Vagina (tissue), 2 donors: ENCODE results near the gene KRT26. TPM values are rescaled to one million over a fixed set of nuclear protein-coding genes. Genes with fewer than 3 reads are reported as not detected.

Experiments
- DNase-seq, 2 donors: peaks; one replicate each; pipeline ENCODE4 v3.0.0-alpha.2; 2017; ENCODE audit errors: extremely low spot score in 2 of 2
- H3K27ac ChIP-seq: fragments of 200-600 bp; sonication (generic); one replicate; pipeline ENCODE4 v1.5.1; 2019
- H3K27me3 ChIP-seq: fragments of 200-600 bp; sonication (generic); one replicate; pipeline ENCODE4 v1.5.1; 2019
- H3K36me3 ChIP-seq, 2 donors: fragments of 200-600 bp; sonication (generic); one replicate each; pipeline ENCODE4 v1.5.1; 2017 to 2019
- H3K4me1 ChIP-seq: fragments of 200-600 bp; sonication (generic); one replicate; pipeline ENCODE4 v1.5.1; 2019
- H3K4me3 ChIP-seq, 2 donors: fragments of 200-600 bp; sonication (generic); 1 replicate in 1 of 2; 2 replicates in 1 of 2; pipeline ENCODE4 v1.5.1; 2016 to 2019
- H3K9me3 ChIP-seq: fragments of 200-600 bp; sonication (generic); one replicate; pipeline ENCODE4 v1.5.1; 2019
- CTCF ChIP-seq, 3 experiments: fragments of 450-650 bp in 2 of 3; fragments of 200-600 bp in 1 of 3; sonication (generic) in 1 of 3; IDR thresholded peaks; one replicate each; pipeline ENCODE4 v1.5.1; 2017 to 2019; ENCODE audit warnings: antibody characterized with exemption in 3 of 3, mild to moderate bottlenecking in 2 of 3, moderate library complexity in 2 of 3
- POLR2A ChIP-seq, 2 donors: fragments of 450-650 bp; IDR thresholded peaks; one replicate each; pipeline ENCODE4 v1.6.1; 2017; ENCODE audit warnings: antibody characterized with exemption in 2 of 2, mild to moderate bottlenecking in 2 of 2, moderate library complexity in 2 of 2
- POLR2AphosphoS5 ChIP-seq, 2 donors: sonication (generic); formaldehyde crosslinking; IDR thresholded peaks; one replicate each; pipeline ENCODE4 v1.9.0; 2017; ENCODE audit warnings: antibody characterized with exemption in 2 of 2, mild to moderate bottlenecking in 2 of 2, low read depth in 1 of 2; ENCODE audit not compliant: insufficient read depth in 1 of 2
- intact Hi-C: fragments of 100-400 bp; cut with DNase I; formaldehyde crosslinking; loops from one replicate; pipeline ENCODE4 v1.15.1; 2023
- total RNA-seq: library from RNA; depleted of rRNA; stranded (reverse); fragments of >200 nt; gene quantifications from one replicate; pipeline ENCODE4 v1.2.3, GENCODE V29; 2016

KRT26 gene
- total RNA-seq, 1 donor from 2014 or later = not detected

GRCh38 chr17:40795019-40795667 is 23.1 kb upstream of the KRT26 start:
- TF ChIP-seq POLR2AphosphoS5 (IDR thresholded peaks at IDR 0.05; ENCODE audit: insufficient read depth in 1 of 2, low read depth in 1 of 2) (no peak), CTCF (IDR thresholded peaks at IDR 0.05) (no peak), POLR2A (IDR thresholded peaks at IDR 0.05) (no peak)
- no peak overlapping the region for H3K4me3 ChIP-seq
- no peak for DNase-seq
- H3K9me3 ChIP-seq = no peaks in the 10 kb centered on the region
- no peaks in the 10 kb centered on the region for H3K4me1 ChIP-seq
- no peak overlapping the region for H3K27ac ChIP-seq
- no peaks in the 10 kb centered on the region for H3K27me3 ChIP-seq
- no peaks in the 10 kb centered on the region for H3K36me3 ChIP-seq
- intact Hi-C loops = loop anchor here (10.0 kb wide), 1 partner anchor 180 kb away; no protein-coding TSS in a partner anchor

GRCh38 chr17:40794466-40794865 is 22.5 kb upstream of the KRT26 start:
- Histone ChIP-seq H3K27me3 (no peaks in the 10 kb centered on the region), H3K36me3 (no peaks in the 10 kb centered on the region), H3K4me1 (no peaks in the 10 kb centered on the region), H3K4me3 (no peak overlapping the region), H3K27ac (no peak overlapping the region), H3K9me3 (no peaks in the 10 kb centered on the region)
- intact Hi-C loops = loop anchor here (10.0 kb wide), 1 partner anchor 180 kb away; no protein-coding TSS in a partner anchor
- no peak for TF ChIP-seq POLR2AphosphoS5 (IDR thresholded peaks at IDR 0.05; ENCODE audit: insufficient read depth in 1 of 2, low read depth in 1 of 2)
- TF ChIP-seq CTCF (IDR thresholded peaks at IDR 0.05) = no peak
- no peak for TF ChIP-seq POLR2A (IDR thresholded peaks at IDR 0.05)
- no peak for DNase-seq

- intact Hi-C loops = loop anchor here (10.0 kb wide), 1 partner anchor 179 kb away; no protein-coding TSS in a partner anchor
These were observed 21.8 kb upstream of the KRT26 start for GRCh38 chr17:40793832-40794231.

GRCh38 chr17:40791787-40792436 is 19.9 kb upstream of the KRT26 start:
- H3K9me3 ChIP-seq = no peaks in the 10 kb centered on the region
- no peak for TF ChIP-seq POLR2A (IDR thresholded peaks at IDR 0.05)
- peak in 1 of 2 donors; percentile 32 for TF ChIP-seq POLR2AphosphoS5 (IDR thresholded peaks at IDR 0.05; ENCODE audit: insufficient read depth in 1 of 2, low read depth in 1 of 2)
- TF ChIP-seq CTCF (IDR thresholded peaks at IDR 0.05) = peak; percentile 21 to 53 (median 51)
- intact Hi-C loops = loop anchor here (10.0 kb wide), 1 partner anchor 177 kb away; no protein-coding TSS in a partner anchor

More at GRCh38 chr17:40793832-40794231, 21.8 kb upstream of the KRT26 start:
- Histone ChIP-seq H3K9me3 (no peaks in the 10 kb centered on the region), H3K27ac (no peak overlapping the region), H3K36me3 (no peaks in the 10 kb centered on the region), H3K27me3 (no peaks in the 10 kb centered on the region), H3K4me3 (no peak overlapping the region), H3K4me1 (no peaks in the 10 kb centered on the region)
- TF ChIP-seq CTCF (IDR thresholded peaks at IDR 0.05) = no peak
- no peak for TF ChIP-seq POLR2AphosphoS5 (IDR thresholded peaks at IDR 0.05; ENCODE audit: insufficient read depth in 1 of 2, low read depth in 1 of 2)
- no peak for TF ChIP-seq POLR2A (IDR thresholded peaks at IDR 0.05)
- no peak for DNase-seq

More at GRCh38 chr17:40791787-40792436, 19.9 kb upstream of the KRT26 start:
- Histone ChIP-seq H3K27me3 (no peaks in the 10 kb centered on the region), H3K36me3 (no peaks in the 10 kb centered on the region), H3K27ac (no peak overlapping the region), H3K4me1 (no peaks in the 10 kb centered on the region), H3K4me3 (no peak overlapping the region)
- no peak for DNase-seq
